ENCODE results near the gene SIPA1L3. TPM values are rescaled to one million over a fixed set of nuclear protein-coding genes. Genes with fewer than 3 reads are reported as not detected.

SIPA1L3 gene
- total RNA-seq, 4 donors from 2014 or later, result 4.1 to 18.7 (median 6.1) TPM

- ATAC-seq (peak; percentile 42 to 46), DNase-seq (peak in 1 of 2 donors; percentile 27)
- no peaks in the 10 kb centered on the region for H3K27me3 ChIP-seq
- H3K36me3 ChIP-seq, result peaks cover 0 to 5% of the 10 kb centered on the region in 2 donors
- H3K9me3 ChIP-seq, result no peaks in the 10 kb centered on the region
- TF ChIP-seq CTCF (IDR thresholded peaks at IDR 0.05 in 4 of 5, conservative IDR thresholded peaks at IDR 0.05 in 1 of 5) (no peak), POLR2A (IDR thresholded peaks at IDR 0.05) (no peak)
- in situ Hi-C loops (cut with MboI; ENCODE audit: low sequenced_read_pairs in 4 of 4) (no loop called here), intact Hi-C loops (cut with DNase I; ENCODE audit: low total_unique reads) (no loop called here)
- peak overlapping the region in 3 of 4 donors; percentile 17 to 32 (median 22) for H3K4me3 ChIP-seq
- no peaks in the 10 kb centered on the region for H3K4me1 ChIP-seq
- peak overlapping the region; percentile 59 to 75 (median 72) for H3K27ac ChIP-seq
These were observed 276.4 kb downstream of the SIPA1L3 start for GRCh38 chr19:38183251-38183897.

GRCh38 chr19:38184815-38185214, 277.8 kb downstream of the SIPA1L3 start:
- no peaks in the 10 kb centered on the region for H3K27me3 ChIP-seq
- intact Hi-C loops (cut with DNase I; ENCODE audit: low total_unique reads) (no loop called here), in situ Hi-C loops (cut with MboI; ENCODE audit: low sequenced_read_pairs in 4 of 4) (no loop called here)
- TF ChIP-seq POLR2A (IDR thresholded peaks at IDR 0.05), result no peak
- TF ChIP-seq CTCF (IDR thresholded peaks at IDR 0.05 in 4 of 5, conservative IDR thresholded peaks at IDR 0.05 in 1 of 5), result no peak
- peak overlapping the region; percentile 58 to 75 (median 66) for H3K27ac ChIP-seq
- no peak overlapping the region for H3K4me3 ChIP-seq
- peak in 1 of 2 donors; percentile 23 for ATAC-seq
- H3K9me3 ChIP-seq, result no peaks in the 10 kb centered on the region
- H3K4me1 ChIP-seq, result no peaks in the 10 kb centered on the region
- peaks cover 0 to 5% of the 10 kb centered on the region in 2 donors for H3K36me3 ChIP-seq
- DNase-seq, result no peak

GRCh38 chr19:38185562-38185961, 278.6 kb downstream of the SIPA1L3 start:
- peak overlapping the region in 3 of 4 donors; percentile 58 to 75 (median 74) for H3K27ac ChIP-seq
- peaks cover 0 to 3% of the 10 kb centered on the region in 2 donors for H3K4me1 ChIP-seq
- DNase-seq (no peak), ATAC-seq (no peak)
- H3K27me3 ChIP-seq, result no peaks in the 10 kb centered on the region
- H3K4me3 ChIP-seq, result no peak overlapping the region
- H3K9me3 ChIP-seq, result no peaks in the 10 kb centered on the region
- TF ChIP-seq POLR2A (IDR thresholded peaks at IDR 0.05), result no peak
- no peak for TF ChIP-seq CTCF (IDR thresholded peaks at IDR 0.05 in 4 of 5, conservative IDR thresholded peaks at IDR 0.05 in 1 of 5)
- in situ Hi-C loops (cut with MboI; ENCODE audit: low sequenced_read_pairs in 4 of 4) (no loop called here), intact Hi-C loops (cut with DNase I; ENCODE audit: low total_unique reads) (no loop called here)
- peaks cover 0 to 5% of the 10 kb centered on the region in 2 donors for H3K36me3 ChIP-seq

- in situ Hi-C loops (cut with MboI; ENCODE audit: low sequenced_read_pairs in 4 of 4), result no loop called here
- no peaks in the 10 kb centered on the region for H3K9me3 ChIP-seq
- peaks cover 0 to 2% of the 10 kb centered on the region in 2 donors for H3K36me3 ChIP-seq
- H3K27ac ChIP-seq, result no peak overlapping the region
- intact Hi-C loops (cut with DNase I; ENCODE audit: low total_unique reads), result no loop called here
- ATAC-seq (no peak), DNase-seq (no peak)
- TF ChIP-seq CTCF (IDR thresholded peaks at IDR 0.05 in 4 of 5, conservative IDR thresholded peaks at IDR 0.05 in 1 of 5) (no peak), POLR2A (IDR thresholded peaks at IDR 0.05) (no peak)
- no peak overlapping the region for H3K4me3 ChIP-seq
- no peaks in the 10 kb centered on the region for H3K27me3 ChIP-seq
- H3K4me1 ChIP-seq, result peaks cover 0 to 3% of the 10 kb centered on the region in 2 donors
These were observed 283.1 kb downstream of the SIPA1L3 start for GRCh38 chr19:38190061-38190460.
